Measurements from ENCODE around the gene KRT74.

KRT74 gene

GRCh38 chr12:52573743-52574142, at the start of gene KRT74:
Gene KRT74 (minus strand): TSS chr12:52573843. CDS start chr12:52573777, 66 bp downstream.
- no peak for DNase-seq (ENCODE audit: low read depth in 2 of 2)

- DNase-seq (ENCODE audit: low read depth in 2 of 2) = no peak
These were observed 48.7 kb upstream of the KRT74 start for GRCh38 chr12:52622349-52622748.

GRCh38 chr12:52618866-52619265, 45.2 kb upstream of the KRT74 start:
- no peak for DNase-seq (ENCODE audit: low read depth in 2 of 2)

GRCh38 chr12:52618216-52618615, 44.6 kb upstream of the KRT74 start, which contains the start of gene KRT73:
Gene KRT73 (minus strand): TSS chr12:52618559. CDS start chr12:52618524, 35 bp downstream.
- DNase-seq (ENCODE audit: low read depth in 2 of 2) = no peak

GRCh38 chr12:52617403-52617785, 43.8 kb upstream of the KRT74 start:
- no peak for DNase-seq (ENCODE audit: low read depth in 2 of 2)

- DNase-seq (ENCODE audit: low read depth in 2 of 2) = no peak
These were observed 43.2 kb upstream of the KRT74 start for GRCh38 chr12:52616680-52617402.

GRCh38 chr12:52615912-52616311, 42.3 kb upstream of the KRT74 start:
- no peak for DNase-seq (ENCODE audit: low read depth in 2 of 2)

- DNase-seq (ENCODE audit: low read depth in 2 of 2) = no peak
These were observed 41.7 kb upstream of the KRT74 start for GRCh38 chr12:52615208-52615868.

- no peak for DNase-seq (ENCODE audit: low read depth in 2 of 2)
These were observed 41.0 kb upstream of the KRT74 start for GRCh38 chr12:52614381-52615207.

GRCh38 chr12:52613384-52614030, 39.9 kb upstream of the KRT74 start:
- DNase-seq (ENCODE audit: low read depth in 2 of 2) = no peak

GRCh38 chr12:52612431-52613383, 39.1 kb upstream of the KRT74 start:
- DNase-seq (ENCODE audit: low read depth in 2 of 2) = no peak

- DNase-seq (ENCODE audit: low read depth in 2 of 2) = no peak
These were observed 37.4 kb upstream of the KRT74 start for GRCh38 chr12:52611080-52611468.

- DNase-seq (ENCODE audit: low read depth in 2 of 2) = no peak
These were observed 35.4 kb upstream of the KRT74 start for GRCh38 chr12:52608826-52609630.

GRCh38 chr12:52608161-52608560, 34.5 kb upstream of the KRT74 start:
- no peak for DNase-seq (ENCODE audit: low read depth in 2 of 2)

GRCh38 chr12:52607314-52607713, 33.7 kb upstream of the KRT74 start:
- no peak for DNase-seq (ENCODE audit: low read depth in 2 of 2)

- DNase-seq (ENCODE audit: low read depth in 2 of 2) = no peak
These were observed 33.1 kb upstream of the KRT74 start for GRCh38 chr12:52606581-52607218.

GRCh38 chr12:52606096-52606495, 32.5 kb upstream of the KRT74 start:
- DNase-seq (ENCODE audit: low read depth in 2 of 2) = no peak

- DNase-seq (ENCODE audit: low read depth in 2 of 2) = no peak
These were observed 31.9 kb upstream of the KRT74 start for GRCh38 chr12:52605542-52605941.

- DNase-seq (ENCODE audit: low read depth in 2 of 2) = no peak
These were observed 31.2 kb upstream of the KRT74 start for GRCh38 chr12:52604859-52605258.

Measured in stimulated activated CD4-positive, alpha-beta T cell treated with anti-CD3 and anti-CD28 coated beads, Interleukin-12 subunit alpha, Interleukin-12 subunit beta, amount 100 ng/mL, for 24 hours (primary cell).